RWPE2 (cell line): ENCODE data around the gene POLR1E.
"Not testable (repeated sequence)": the region's sequence is repeated elsewhere in the genome, so short reads cannot be mapped to it uniquely, and the experiment has no call there.

ENCODE experiments used
- ATAC-seq: fragments of 200-7000 bp; cut with Tn5 transposase; 3 replicates; pipeline ENCODE4 v1.9.1; 2021; ENCODE audit warnings: low read depth
- DNase-seq: peaks from one replicate; pipeline ENCODE4 v3.0.0-alpha.2; 2020; ENCODE audit warnings: low spot score
- H3K27ac ChIP-seq: fragments of 450-650 bp; 2 replicates; pipeline ENCODE4 v1.5.1; 2017; ENCODE audit warnings: mild to moderate bottlenecking; ENCODE audit not compliant: poor library complexity, severe bottlenecking
- H3K27me3 ChIP-seq: fragments of 250-450 bp; sonication (Bioruptor Pico); 2 replicates; pipeline ENCODE4 v1.5.1; 2021; ENCODE audit warnings: mild to moderate bottlenecking, moderate library complexity; ENCODE audit not compliant: insufficient read depth, poor library complexity, severe bottlenecking
- H3K36me3 ChIP-seq: fragments of 250-450 bp; sonication (Bioruptor Pico); 2 replicates; pipeline ENCODE4 v1.5.1; 2020; ENCODE audit warnings: low read depth, mild to moderate bottlenecking, moderate library complexity
- H3K4me1 ChIP-seq: fragments of 250-450 bp; sonication (Bioruptor Pico); 2 replicates; pipeline ENCODE4 v1.5.1; 2021; ENCODE audit warnings: mild to moderate bottlenecking, moderate library complexity; ENCODE audit not compliant: insufficient read depth, poor library complexity, severe bottlenecking
- H3K4me3 ChIP-seq: fragments of 250-450 bp; sonication (Bioruptor Pico); 2 replicates; pipeline ENCODE4 v1.5.1; 2021; ENCODE audit warnings: mild to moderate bottlenecking, moderate library complexity; ENCODE audit not compliant: severe bottlenecking
- H3K9me3 ChIP-seq: fragments of 250-450 bp; sonication (Bioruptor Pico); 2 replicates; pipeline ENCODE4 v1.5.1; 2021; ENCODE audit warnings: mild to moderate bottlenecking, moderate library complexity; ENCODE audit not compliant: severe bottlenecking
- TF ChIP-seq, protein P1 (sequence below): fragments of 450-650 bp; IDR thresholded peaks from one replicate; pipeline ENCODE4 v1.5.1; 2017; ENCODE audit warnings: mild to moderate bottlenecking, moderate library complexity; ENCODE audit not compliant: poor library complexity, severe bottlenecking

The POLR1E gene

GRCh38 chr9:37508135-37508833, 22.5 kb downstream of the POLR1E start:
- H3K27ac ChIP-seq = no peak overlapping the region
- peaks cover 23% of the 10 kb centered on the region for H3K36me3 ChIP-seq
- TF ChIP-seq, protein P1, sequence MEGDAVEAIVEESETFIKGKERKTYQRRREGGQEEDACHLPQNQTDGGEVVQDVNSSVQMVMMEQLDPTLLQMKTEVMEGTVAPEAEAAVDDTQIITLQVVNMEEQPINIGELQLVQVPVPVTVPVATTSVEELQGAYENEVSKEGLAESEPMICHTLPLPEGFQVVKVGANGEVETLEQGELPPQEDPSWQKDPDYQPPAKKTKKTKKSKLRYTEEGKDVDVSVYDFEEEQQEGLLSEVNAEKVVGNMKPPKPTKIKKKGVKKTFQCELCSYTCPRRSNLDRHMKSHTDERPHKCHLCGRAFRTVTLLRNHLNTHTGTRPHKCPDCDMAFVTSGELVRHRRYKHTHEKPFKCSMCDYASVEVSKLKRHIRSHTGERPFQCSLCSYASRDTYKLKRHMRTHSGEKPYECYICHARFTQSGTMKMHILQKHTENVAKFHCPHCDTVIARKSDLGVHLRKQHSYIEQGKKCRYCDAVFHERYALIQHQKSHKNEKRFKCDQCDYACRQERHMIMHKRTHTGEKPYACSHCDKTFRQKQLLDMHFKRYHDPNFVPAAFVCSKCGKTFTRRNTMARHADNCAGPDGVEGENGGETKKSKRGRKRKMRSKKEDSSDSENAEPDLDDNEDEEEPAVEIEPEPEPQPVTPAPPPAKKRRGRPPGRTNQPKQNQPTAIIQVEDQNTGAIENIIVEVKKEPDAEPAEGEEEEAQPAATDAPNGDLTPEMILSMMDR = no peak
- H3K9me3 ChIP-seq = no peaks in the 10 kb centered on the region
- ATAC-seq (no peak), DNase-seq (no peak)
- H3K4me1 ChIP-seq = no peaks in the 10 kb centered on the region
- no peaks in the 10 kb centered on the region for H3K27me3 ChIP-seq
- H3K4me3 ChIP-seq = no peak overlapping the region

GRCh38 chr9:37508834-37509206, 23.1 kb downstream of the POLR1E start:
- H3K4me1 ChIP-seq = no peaks in the 10 kb centered on the region
- DNase-seq = no peak

GRCh38 chr9:37509536-37509935, 23.8 kb downstream of the POLR1E start:
- no peak overlapping the region for H3K27ac ChIP-seq
- ATAC-seq (no peak), DNase-seq (no peak)
- H3K27me3 ChIP-seq = no peaks in the 10 kb centered on the region
- peaks cover 11% of the 10 kb centered on the region; the same call in 1 of the 2 replicates for H3K36me3 ChIP-seq
- H3K4me3 ChIP-seq = no peak overlapping the region
- no peaks in the 10 kb centered on the region for H3K9me3 ChIP-seq
- H3K4me1 ChIP-seq = no peaks in the 10 kb centered on the region
- TF ChIP-seq, protein P1 = no peak

More at GRCh38 chr9:37508834-37509206, 23.1 kb downstream of the POLR1E start:
- H3K27ac ChIP-seq = no peak overlapping the region
- ATAC-seq = peak; percentile 13; the same call in 1 of the 3 replicates
- H3K9me3 ChIP-seq = no peaks in the 10 kb centered on the region
- peaks cover 18% of the 10 kb centered on the region for H3K36me3 ChIP-seq
- H3K4me3 ChIP-seq = no peak overlapping the region
- H3K27me3 ChIP-seq = no peaks in the 10 kb centered on the region
- TF ChIP-seq, protein P1 = no peak

DNA sequence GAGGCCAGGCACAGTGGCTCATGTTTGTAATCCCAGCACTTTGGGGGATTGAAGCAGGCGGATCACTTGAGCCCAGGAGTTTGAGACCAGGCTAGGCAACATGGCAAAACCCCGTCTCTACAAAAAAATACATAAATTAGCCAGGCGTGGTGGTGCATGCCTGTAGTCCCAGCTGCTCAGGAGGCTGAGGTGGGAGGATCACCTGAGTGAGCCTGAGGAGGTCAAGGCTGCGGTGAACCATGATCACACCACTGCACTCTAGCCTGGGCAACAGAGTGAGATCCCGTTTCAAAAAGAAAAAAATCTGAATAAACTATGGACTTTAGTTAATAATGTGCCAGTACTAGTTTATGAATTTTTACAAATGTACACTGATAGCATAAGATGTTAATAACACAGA, 24.3 kb downstream of the POLR1E start:
- ATAC-seq, H3K4me1 ChIP-seq, H3K27ac ChIP-seq, H3K27me3 ChIP-seq, H3K4me3 ChIP-seq, H3K36me3 ChIP-seq, DNase-seq, H3K9me3 ChIP-seq: not testable (repeated sequence)

DNA sequence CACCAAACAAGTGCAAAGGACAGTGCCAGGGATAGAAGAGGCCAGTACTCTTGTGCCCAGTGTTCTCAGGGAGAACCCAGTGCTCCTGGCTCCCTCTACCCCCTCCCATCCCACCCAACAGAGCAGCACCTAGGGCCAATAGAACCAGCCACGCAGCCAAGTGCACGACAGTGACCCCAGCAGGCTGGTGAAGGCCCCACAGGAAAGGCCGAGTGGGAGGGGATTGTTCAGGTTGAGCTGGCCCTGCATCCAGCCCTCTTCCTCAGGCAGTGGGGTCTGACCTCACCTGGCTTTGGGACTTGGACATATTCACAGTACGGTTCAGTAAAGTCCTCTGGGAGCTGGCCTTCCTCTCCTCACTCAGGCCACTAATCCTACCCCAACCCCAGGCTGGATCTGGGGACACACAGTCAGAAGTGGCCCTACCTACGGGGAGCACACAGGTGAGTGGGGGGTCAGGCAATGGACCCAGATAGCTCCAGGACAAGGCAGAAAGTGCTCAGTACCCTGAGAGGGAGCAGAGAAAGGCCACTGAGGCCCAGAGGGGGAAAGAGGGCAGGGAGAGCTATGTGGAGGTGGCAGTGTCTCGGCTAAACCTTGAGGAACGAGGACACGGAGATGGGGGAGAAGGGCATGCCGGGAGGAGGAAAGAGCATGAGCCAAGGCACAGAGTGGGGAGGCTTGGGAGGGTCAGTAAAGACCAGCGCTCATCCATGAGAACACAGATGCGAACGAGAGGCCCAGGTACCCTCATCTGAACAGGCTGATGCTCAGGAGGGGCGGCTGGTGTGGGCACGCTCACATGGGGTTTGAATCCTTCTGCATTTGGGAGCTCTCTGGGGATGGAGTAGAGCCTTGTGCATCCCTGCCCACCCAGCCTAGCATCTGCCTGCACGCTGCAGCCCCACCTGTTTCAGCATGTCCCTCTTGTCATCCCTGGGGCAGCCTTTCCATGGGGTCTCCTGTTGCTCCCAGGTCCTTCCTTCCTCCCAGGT, 25.6 kb downstream of the POLR1E start:
- Histone ChIP-seq H3K4me1 (no peaks in the 10 kb centered on the region), H3K9me3 (no peaks in the 10 kb centered on the region), H3K36me3 (peaks cover 9% of the 10 kb centered on the region; the same call in 1 of the 2 replicates), H3K27ac (no peak overlapping the region), H3K4me3 (no peak overlapping the region), H3K27me3 (no peaks in the 10 kb centered on the region)
- no peak for DNase-seq
- TF ChIP-seq, protein P1 = no peak
- ATAC-seq = peak; percentile 34
